MG63 (cell line): ENCODE results near the gene SPATC1L. TPM values are rescaled to one million over a fixed set of nuclear protein-coding genes. Genes with fewer than 3 reads are reported as not detected.
"Not testable (repeated sequence)": the region's sequence is repeated elsewhere in the genome, so short reads cannot be mapped to it uniquely, and the experiment has no call there.

Experiments used
- DNase-seq: peaks from one replicate; pipeline ENCODE4 v3.0.0-alpha.2; 2020
- H3K27me3 ChIP-seq: fragments of 250-450 bp; sonication (Bioruptor Pico); 2 replicates; pipeline ENCODE4 v1.5.1; 2020; ENCODE audit warnings: mild to moderate bottlenecking, moderate library complexity
- H3K36me3 ChIP-seq: fragments of 250-450 bp; sonication (Bioruptor Pico); 2 replicates; pipeline ENCODE4 v1.5.1; 2020; ENCODE audit warnings: mild to moderate bottlenecking, moderate library complexity
- H3K4me3 ChIP-seq: fragments of 250-450 bp; sonication (Bioruptor Pico); 2 replicates; pipeline ENCODE4 v1.5.1; 2020; ENCODE audit warnings: mild to moderate bottlenecking, moderate library complexity
- H3K9me3 ChIP-seq: fragments of 250-450 bp; sonication (Bioruptor Pico); 2 replicates; pipeline ENCODE4 v1.5.1; 2020; ENCODE audit warnings: mild to moderate bottlenecking, moderate library complexity
- total RNA-seq: library from RNA; depleted of rRNA; stranded (reverse); fragments of >200 nt; shearing (Covaris generic); gene quantifications from 2 replicates; pipeline ENCODE4 v1.2.3, GENCODE V29; 2014; ENCODE audit warnings: low replicate concordance

SPATC1L gene
- total RNA-seq, 1 experiment from 2014 or later, result 2.4 TPM

DNA sequence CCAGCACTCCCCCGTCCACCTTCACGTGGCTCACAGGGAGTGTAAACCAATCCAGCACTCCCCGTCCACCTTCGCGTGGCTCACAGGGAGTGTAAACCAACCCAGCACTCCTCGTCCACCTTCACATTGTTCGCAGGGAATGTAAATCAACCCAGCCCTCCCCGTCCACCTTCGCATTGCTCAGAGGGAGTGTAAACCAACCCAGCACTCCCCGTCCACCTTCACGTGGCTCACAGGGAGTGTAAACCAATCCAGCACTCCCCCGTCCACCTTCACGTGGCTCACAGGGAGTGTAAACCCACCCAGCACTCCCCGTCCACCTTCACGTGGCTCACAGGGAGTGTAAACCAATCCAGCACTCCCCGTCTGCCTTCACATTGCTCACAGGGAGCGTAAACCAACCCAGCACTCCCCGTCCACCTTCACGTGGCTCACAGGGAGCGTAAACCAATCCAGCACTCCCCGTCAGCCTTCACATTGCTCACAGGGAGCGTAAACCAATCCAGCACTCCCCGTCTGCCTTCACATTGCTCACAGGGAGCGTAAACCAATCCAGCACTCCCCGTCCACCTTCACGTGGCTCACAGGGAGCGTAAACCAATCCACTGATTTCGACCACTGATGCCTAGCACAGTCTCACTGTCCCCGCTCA is 43.8 kb downstream of the SPATC1L start:
- H3K36me3 ChIP-seq, DNase-seq, H3K4me3 ChIP-seq, H3K27me3 ChIP-seq, H3K9me3 ChIP-seq: not testable (repeated sequence)

DNA sequence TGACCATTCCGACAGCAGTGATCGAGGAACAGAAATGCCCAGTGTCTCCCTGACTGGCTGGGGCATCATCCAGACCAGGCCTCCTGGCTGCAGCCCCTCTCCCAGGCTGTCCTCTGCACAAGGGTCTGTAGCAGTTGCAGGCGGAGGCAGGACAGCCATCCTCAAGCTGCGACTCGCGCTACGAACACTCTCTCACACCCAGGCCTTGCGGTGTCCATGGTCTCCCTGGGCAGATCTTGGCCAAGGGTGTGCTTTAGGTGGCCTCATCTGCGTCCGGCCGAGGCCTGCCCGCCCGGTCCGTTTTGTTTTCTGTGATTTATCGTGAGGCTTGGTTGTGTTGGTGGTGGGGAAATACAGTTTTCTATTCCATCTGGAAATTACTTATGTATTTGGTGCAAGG is 44.6 kb downstream of the SPATC1L start:
- Histone ChIP-seq H3K4me3 (no peak overlapping the region), H3K9me3 (peaks cover 4% of the 10 kb centered on the region; the same call in 1 of the 2 replicates), H3K36me3 (no peaks in the 10 kb centered on the region), H3K27me3 (no peaks in the 10 kb centered on the region)
- no peak for DNase-seq

DNA sequence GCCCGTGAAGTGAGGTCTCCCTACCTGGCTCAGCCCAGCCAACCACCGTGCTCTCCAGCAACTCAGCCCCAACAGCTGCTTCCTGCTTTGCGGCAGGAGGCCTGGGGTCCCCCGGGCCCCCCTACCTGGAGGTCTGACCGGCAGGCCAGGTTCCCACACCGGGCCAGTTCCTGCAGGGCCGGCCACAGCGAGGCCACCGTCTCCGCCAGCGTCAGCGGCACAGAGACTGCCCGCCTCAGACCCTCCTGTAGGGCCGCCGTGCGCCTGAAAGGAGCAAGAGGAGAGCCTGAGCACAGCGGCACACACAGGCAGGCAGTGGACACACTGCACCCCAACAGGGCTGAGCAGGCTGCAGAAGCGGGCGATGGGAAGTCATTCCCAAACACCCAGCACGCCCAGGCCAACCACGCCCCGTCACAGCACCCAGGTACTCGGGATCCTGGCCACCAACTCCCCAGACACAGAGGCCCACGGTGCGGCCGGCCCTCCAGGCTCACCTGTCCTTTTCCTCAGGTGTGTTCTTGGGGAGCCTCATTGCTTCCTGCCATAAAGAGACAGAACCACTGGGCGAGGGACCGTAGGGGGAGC is 45.8 kb downstream of the SPATC1L start:
- DNase-seq, result no peak
- H3K9me3 ChIP-seq, result peaks cover 4% of the 10 kb centered on the region; the same call in 1 of the 2 replicates
- no peak overlapping the region for H3K4me3 ChIP-seq
- H3K36me3 ChIP-seq, result no peaks in the 10 kb centered on the region
- H3K27me3 ChIP-seq, result no peaks in the 10 kb centered on the region

DNA sequence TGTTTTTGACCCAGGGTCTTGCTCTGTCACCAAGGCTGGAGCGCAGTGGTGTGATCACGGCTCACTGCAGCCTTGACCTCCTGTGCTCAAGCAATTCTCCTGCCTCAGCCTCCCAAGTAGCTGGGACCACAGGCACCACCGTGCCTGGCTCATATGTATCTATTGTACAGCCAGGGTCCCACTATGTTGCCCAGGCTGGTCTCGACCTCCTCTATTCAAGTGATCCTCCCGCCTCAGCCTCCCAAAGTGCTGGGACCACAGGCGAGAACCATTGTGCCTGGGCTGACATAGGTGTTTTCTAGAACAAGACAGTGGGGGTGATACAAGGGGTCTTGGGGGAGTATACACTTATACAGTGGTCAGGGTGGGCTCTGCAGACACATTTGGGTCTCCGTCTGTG is 46.4 kb downstream of the SPATC1L start:
- no peak for DNase-seq
- Histone ChIP-seq H3K36me3 (peaks cover 3% of the 10 kb centered on the region; the same call in 1 of the 2 replicates), H3K9me3 (peaks cover 4% of the 10 kb centered on the region; the same call in 1 of the 2 replicates), H3K27me3 (no peaks in the 10 kb centered on the region), H3K4me3 (no peak overlapping the region)

DNA sequence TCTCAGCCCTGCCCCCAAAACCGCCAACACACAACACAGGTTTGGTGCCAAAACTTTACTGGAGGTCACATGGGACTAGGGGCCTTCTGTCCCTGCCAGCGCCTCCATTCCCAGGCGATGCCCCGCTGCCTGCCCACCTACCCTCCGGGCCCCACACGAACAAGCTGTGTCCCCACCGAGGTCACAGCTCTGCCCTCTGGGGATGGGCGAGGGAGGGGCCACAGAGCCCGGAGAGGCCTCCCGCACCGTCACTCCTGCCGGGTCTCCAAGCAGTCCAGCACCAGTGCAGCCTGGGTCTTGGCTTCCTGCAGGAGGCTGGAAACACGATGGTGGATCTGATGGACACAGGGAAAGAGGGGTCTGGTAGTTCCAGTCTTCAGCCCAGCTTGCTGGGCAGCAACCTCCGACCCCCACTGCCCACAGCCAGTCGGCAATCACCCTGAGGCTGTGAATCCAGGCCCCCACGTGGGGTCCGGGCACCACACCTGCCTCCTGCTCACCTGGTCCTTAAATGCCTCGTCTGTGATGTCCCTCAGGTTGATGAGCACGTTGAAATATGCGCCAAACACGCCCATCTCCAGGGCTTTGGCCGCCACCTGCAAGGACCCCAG is 47.4 kb downstream of the SPATC1L start:
- DNase-seq, result no peak
- Histone ChIP-seq H3K9me3 (no peaks in the 10 kb centered on the region), H3K4me3 (no peak overlapping the region), H3K36me3 (peaks cover 11% of the 10 kb centered on the region), H3K27me3 (no peaks in the 10 kb centered on the region)

DNA sequence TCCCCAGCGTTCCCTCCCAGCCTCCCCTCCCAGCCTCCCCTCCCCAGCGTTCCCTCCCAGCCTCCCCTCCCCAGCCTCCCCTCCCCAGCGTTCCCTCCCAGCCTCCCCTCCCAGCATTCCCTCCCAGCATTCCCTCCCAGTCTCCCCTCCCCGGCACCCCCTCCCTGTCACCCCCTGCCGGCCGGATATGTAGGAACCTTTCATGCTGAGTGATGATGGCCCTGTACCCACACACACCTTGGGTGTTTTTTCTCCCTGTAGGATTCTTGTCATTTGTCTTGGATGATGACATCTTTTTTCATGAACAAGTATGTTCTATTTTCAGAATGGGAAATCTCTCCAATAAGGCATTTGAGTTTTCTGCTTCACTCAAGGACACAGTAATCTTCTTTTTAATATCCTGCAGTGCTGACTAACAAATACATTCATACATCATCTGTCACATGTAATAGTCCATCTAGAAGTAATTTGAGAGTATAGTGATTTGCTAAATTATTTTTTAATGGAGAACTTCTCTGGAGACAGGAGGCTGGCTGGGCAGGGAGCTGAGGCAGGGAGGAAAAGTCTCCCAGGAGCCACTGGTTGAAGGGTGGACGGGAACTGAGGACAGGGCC is 48.4 kb downstream of the SPATC1L start:
- Histone ChIP-seq H3K4me3 (no peak overlapping the region), H3K9me3 (no peaks in the 10 kb centered on the region), H3K27me3 (no peaks in the 10 kb centered on the region), H3K36me3 (peaks cover 21% of the 10 kb centered on the region)
- no peak for DNase-seq

DNA sequence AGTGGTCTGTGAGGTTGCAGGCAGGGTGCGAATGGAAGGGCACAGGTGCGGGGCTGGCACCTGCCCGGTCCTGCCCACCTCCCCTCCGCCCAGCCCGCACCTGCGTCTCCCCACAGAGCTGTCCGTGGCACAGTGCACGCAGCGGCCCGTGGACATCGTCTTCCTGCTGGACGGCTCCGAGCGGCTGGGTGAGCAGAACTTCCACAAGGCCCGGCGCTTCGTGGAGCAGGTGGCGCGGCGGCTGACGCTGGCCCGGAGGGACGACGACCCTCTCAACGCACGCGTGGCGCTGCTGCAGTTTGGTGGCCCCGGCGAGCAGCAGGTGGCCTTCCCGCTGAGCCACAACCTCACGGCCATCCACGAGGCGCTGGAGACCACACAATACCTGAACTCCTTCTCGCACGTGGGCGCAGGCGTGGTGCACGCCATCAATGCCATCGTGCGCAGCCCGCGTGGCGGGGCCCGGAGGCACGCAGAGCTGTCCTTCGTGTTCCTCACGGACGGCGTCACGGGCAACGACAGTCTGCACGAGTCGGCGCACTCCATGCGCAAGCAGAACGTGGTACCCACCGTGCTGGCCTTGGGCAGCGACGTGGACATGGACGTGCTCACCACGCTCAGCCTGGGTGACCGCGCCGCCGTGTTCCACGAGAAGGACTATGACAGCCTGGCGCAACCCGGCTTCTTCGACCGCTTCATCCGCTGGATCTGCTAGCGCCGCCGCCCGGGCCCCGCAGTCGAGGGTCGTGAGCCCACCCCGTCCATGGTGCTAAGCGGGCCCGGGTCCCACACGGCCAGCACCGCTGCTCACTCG is 52.2 kb downstream of the SPATC1L start:
- no peaks in the 10 kb centered on the region for H3K9me3 ChIP-seq
- no peak overlapping the region for H3K4me3 ChIP-seq
- DNase-seq, result no peak
- H3K27me3 ChIP-seq, result no peaks in the 10 kb centered on the region
- peaks cover 59% of the 10 kb centered on the region for H3K36me3 ChIP-seq

DNA sequence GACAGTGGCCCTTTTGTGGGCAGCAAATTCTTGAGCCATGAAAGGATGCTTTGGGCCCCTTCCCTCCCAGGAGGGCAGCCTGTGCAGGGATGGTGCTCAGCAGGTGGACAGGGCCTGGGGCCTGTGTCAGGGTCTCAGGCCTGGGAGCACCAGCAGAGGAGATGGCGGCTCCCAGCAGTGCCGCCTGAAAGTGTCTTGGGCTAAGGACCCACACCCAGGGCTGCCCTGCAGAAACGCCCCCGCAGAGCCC is 52.7 kb downstream of the SPATC1L start:
- Histone ChIP-seq H3K36me3 (peaks cover 65% of the 10 kb centered on the region), H3K9me3 (no peaks in the 10 kb centered on the region), H3K4me3 (no peak overlapping the region), H3K27me3 (no peaks in the 10 kb centered on the region)
- no peak for DNase-seq

DNA sequence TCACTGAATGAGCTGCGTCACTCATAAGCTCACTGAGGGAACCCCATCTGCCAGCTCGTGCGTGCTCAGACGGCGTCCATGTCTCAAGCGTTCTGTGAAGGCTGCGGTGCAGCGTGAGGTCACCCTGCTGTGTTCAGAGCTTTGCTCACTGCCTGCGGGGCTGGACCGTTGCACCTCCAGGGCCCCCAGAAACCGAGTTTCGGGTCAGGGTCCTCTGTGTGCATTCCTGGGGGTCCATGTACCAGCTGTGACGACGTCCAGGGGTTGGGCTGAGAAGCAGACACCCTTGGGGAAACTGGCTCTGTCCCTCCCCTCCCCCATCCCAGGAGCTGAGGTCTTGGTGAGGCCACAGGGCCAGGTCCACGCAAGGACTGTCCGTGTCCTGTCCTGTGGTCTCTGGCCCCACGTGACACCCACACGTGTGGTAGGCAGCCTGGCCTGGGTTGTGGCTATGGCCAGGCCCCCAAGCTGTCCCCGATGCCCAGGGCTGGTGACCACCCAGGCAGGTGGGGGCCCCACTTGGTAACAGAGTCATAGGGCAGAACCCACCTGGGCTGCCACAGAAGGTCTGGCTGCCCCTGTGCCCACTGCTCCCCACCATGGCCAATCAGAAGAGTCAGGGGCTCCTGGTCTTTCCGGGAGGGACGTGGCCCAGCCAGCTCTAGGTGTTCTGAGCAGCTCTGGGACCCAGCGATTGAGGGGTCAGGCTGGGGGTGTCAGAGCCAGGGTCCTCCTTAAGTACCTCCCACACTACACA is 53.2 kb downstream of the SPATC1L start:
- DNase-seq, result no peak
- Histone ChIP-seq H3K9me3 (no peaks in the 10 kb centered on the region), H3K4me3 (no peak overlapping the region), H3K27me3 (no peaks in the 10 kb centered on the region), H3K36me3 (peaks cover 70% of the 10 kb centered on the region)

DNA sequence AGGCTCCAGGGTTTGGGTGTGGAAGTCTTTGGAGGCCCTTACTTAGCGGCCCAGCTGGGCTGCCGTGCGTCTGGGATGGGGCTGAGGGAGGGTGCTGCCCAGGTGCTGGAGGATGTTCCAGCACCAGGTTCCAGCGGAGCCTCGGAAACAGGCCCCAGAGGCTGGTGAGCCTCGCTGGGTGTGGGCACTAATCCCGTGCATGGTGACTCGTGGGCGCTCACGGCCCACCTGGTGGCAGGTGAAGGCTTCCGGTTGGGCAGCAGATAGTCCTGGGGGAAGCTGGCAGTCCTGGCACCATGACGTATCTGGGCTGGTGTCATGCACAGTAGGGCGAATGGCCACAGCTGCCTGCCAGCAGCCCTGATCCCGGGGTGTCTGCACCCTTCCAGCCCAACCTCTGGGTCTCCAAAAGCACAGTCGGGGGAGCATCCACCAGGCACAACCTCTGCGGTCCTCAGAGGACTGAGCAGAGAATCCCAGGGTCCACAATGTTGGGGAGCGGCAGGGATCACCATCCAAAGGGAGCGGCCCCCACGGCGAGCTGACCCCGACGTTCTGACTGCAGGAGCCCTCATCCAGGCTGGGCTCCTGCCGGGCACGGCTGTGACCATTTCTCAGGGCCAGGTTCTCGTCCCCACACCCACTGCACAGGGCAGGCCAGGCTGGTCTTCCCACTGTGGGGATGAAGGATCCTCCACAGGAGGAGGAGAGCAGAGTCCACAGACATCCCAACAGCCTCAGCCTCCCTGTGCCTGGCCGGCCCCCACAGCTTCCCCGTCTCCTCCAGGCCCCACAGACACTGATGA is 54.2 kb downstream of the SPATC1L start:
- Histone ChIP-seq H3K36me3 (peaks cover 79% of the 10 kb centered on the region), H3K27me3 (no peaks in the 10 kb centered on the region), H3K4me3 (no peak overlapping the region), H3K9me3 (no peaks in the 10 kb centered on the region)
- DNase-seq, result no peak

DNA sequence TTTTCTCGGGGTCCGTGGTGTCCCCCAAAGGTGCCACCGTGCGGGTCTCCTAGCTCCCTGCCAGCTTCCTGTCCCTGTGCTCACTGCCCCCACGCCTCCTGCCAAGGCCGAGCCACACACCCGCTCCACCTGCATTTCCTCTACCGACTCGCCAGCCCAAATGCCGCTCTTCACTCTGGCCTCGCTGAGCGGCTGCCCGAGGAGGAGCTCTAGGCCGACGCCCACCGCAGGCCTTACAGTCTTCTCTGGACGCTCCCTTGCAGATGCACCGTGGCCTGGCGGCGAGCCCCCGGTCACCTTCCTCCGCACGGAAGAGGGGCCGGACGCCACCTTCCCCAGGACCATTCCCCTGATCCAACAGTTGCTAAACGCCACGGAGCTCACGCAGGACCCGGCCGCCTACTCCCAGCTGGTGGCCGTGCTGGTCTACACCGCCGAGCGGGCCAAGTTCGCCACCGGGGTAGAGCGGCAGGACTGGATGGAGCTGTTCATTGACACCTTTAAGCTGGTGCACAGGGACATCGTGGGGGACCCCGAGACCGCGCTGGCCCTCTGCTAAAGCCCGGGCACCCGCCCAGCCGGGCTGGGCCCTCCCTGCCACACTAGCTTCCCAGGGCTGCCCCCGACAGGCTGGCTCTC is 55.2 kb downstream of the SPATC1L start:
- H3K36me3 ChIP-seq, result peaks cover 89% of the 10 kb centered on the region
- no peaks in the 10 kb centered on the region for H3K27me3 ChIP-seq
- H3K4me3 ChIP-seq, result no peak overlapping the region
- no peaks in the 10 kb centered on the region for H3K9me3 ChIP-seq
- peak; percentile 9 for DNase-seq

DNA sequence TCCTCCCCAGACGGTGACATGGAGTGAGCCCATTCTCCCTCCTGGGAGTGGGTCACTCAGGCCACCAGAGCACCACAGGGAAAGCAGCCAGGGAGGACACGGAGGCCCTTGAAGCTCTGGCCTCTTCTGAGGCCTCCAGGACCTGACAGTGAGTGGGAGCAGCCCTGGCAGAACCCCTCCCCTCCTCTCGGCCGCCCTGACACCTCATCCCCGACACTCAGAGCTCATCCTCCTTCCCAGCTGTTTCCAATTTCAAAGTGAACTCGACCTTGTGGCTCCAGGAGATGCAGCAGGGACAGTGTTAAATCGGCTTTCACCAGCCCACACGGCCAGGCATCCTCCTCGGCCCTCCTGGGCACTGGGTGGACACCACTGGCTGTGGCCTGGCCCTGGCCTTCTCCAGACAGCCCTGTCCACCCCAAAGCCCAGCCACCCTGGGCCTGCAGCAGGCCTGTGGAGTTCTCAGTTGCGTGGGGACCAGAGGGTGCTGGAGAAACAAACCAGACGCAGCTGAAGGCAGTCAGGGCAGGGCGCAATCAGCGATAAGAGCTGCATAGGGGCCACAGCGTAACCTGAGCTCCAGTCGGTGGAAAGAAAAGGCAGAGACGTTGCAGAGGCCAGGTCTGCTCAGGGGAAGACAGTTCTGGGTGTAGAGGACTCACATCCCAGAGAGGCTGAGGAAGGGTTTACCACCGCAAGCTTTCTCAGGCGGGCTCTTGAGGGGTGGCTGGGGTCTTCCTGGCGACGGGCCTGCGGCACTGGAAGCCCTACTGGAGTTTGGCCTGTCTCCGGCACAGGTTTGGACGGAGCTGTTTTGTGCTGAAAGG is 55.9 kb downstream of the SPATC1L start:
- Histone ChIP-seq H3K9me3 (no peaks in the 10 kb centered on the region), H3K36me3 (peaks cover 97% of the 10 kb centered on the region)

DNA sequence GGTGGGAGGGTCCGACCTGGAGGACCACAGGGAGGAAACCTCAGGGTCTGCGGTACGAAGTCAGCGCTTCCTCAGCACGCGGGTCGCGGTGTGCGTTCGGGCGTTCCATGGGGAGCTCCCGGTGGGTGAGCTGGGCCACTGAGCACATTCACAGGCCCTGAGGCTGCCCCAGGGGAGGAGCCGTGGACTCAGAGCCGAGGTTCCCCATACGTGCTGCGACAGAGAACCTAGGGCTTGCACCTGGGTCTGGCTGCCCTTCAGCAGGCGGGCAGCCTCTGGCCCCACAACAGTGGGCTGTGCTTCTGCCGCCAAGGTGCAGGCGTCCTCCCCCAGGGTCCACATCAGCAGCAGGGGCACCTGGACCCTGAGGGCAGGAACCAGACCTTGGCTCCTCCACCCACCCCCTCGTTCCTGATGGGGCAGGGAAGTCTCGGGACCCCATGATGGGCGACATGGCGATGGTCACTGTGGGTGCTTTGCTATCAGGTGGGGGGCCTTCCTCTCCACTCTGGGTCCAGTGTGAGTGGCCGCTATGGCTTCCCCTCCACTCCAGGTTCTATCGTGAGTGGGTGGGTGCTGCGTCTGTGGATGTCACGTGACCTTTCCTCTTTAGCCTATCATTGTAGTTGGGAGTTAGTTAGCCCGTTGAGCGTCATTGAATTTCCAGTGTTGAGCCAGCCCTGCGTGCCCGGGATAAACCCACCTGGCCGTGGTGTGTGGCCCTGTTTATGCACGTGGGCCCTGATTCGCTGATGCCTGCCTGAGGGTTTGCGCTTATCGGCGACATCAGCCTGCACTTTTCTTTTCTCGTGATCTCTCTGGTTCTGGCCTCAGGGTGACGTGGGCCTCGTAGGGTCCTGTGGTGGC is 56.8 kb downstream of the SPATC1L start:
- DNase-seq, result peak; percentile 0
- Histone ChIP-seq H3K4me3 (no peak overlapping the region), H3K27me3 (no peaks in the 10 kb centered on the region), H3K36me3 (peaks cover 97% of the 10 kb centered on the region), H3K9me3 (no peaks in the 10 kb centered on the region)

More for the DNA sequence above, 55.9 kb downstream of the SPATC1L start:
- Histone ChIP-seq H3K4me3 (no peak overlapping the region), H3K27me3 (no peaks in the 10 kb centered on the region)
- DNase-seq, result peak; percentile 3
